HG02970 (cell line): Measurements from ENCODE around the gene INSIG1.

Source experiments
- ATAC-seq: cut with Tn5 transposase; IDR thresholded peaks from one replicate; pipeline ENCODE4 v1.9.1; 2021; ENCODE audit warnings: mild to moderate bottlenecking, moderate library complexity, moderate number of reproducible peaks; ENCODE audit not compliant: unreplicated experiment, low FRiP score

The INSIG1 gene

GRCh38 chr7:155298834-155299534 is 1.3 kb downstream of the INSIG1 start:
- peak; percentile 49 for ATAC-seq

GRCh38 chr7:155299535-155300202 is 2.0 kb downstream of the INSIG1 start:
- ATAC-seq: no peak

GRCh38 chr7:155300641-155301452 is 3.2 kb downstream of the INSIG1 start:
- ATAC-seq: no peak

- ATAC-seq: no peak
Observed at GRCh38 chr7:155303039-155303593, 5.4 kb downstream of the INSIG1 start.

GRCh38 chr7:155303897-155304296 is 6.2 kb downstream of the INSIG1 start:
- no peak for ATAC-seq

GRCh38 chr7:155305231-155305904 is 7.7 kb downstream of the INSIG1 start:
- ATAC-seq: no peak

GRCh38 chr7:155306673-155307470 is 9.2 kb downstream of the INSIG1 start:
- ATAC-seq: no peak

- ATAC-seq: no peak
Observed at GRCh38 chr7:155308330-155309020, 10.8 kb downstream of the INSIG1 start.

GRCh38 chr7:155309021-155309338 is 11.3 kb downstream of the INSIG1 start:
- no peak for ATAC-seq

- no peak for ATAC-seq
Observed at GRCh38 chr7:155310425-155311114, 12.9 kb downstream of the INSIG1 start.

- ATAC-seq: no peak
Observed at GRCh38 chr7:155311826-155312537, 14.3 kb downstream of the INSIG1 start.

GRCh38 chr7:155312633-155313032 is 15.0 kb downstream of the INSIG1 start:
- ATAC-seq: no peak

- no peak for ATAC-seq
Observed at GRCh38 chr7:155313096-155313495, 15.4 kb downstream of the INSIG1 start.

GRCh38 chr7:155315977-155316376 is 18.3 kb downstream of the INSIG1 start:
- no peak for ATAC-seq

GRCh38 chr7:155316427-155317113 is 18.9 kb downstream of the INSIG1 start:
- no peak for ATAC-seq

GRCh38 chr7:155317114-155317434 is 19.4 kb downstream of the INSIG1 start:
- ATAC-seq: no peak

- no peak for ATAC-seq
Observed at GRCh38 chr7:155318245-155318644, 20.6 kb downstream of the INSIG1 start.

- ATAC-seq: no peak
Observed at GRCh38 chr7:155322530-155322929, 24.9 kb downstream of the INSIG1 start.
